Endothelial cell of umbilical vein (primary cell): ENCODE data around the gene PCDH8. TPM values are rescaled to one million over a fixed set of nuclear protein-coding genes. Genes with fewer than 3 reads are reported as not detected.

Experiments used
- BruUV-seq: library from RNA; stranded (reverse); fragments of 400-500 nt; replicated peaks from 2 replicates; lab custom pipeline; 2021; lab: Mats Ljungman, UMichigan
- CTCF ChIA-PET: fragments of 300-600, 350-600 bp; sonication (Branson Sonifier 250); formaldehyde crosslinking; loops from one replicate; lab custom pipeline; 2021; ENCODE audit warnings: antibody characterized with exemption, inconsistent platforms; lab: Charles Lee
- POLR2A ChIA-PET: fragments of 300-600, 350-600 bp; sonication (Branson Sonifier 250); formaldehyde crosslinking; loops from one replicate; lab custom pipeline; 2021; ENCODE audit warnings: antibody characterized with exemption, inconsistent platforms; lab: Charles Lee
- DNase-seq: peaks from one replicate; pipeline ENCODE4 v3.0.0-alpha.2; 2011; ENCODE audit warnings: low read depth, low spot score
- FAIRE-seq: peaks from 2 replicates; lab custom pipeline; 2011; peaks lifted over from hg19 to GRCh38; lab: Jason Lieb, UNC
- H2AFZ ChIP-seq: 2 replicates; pipeline ENCODE4 v1.6.0; 2012; ENCODE audit warnings: low read depth, low read length, control low read depth, inconsistent platforms
- H3K27ac ChIP-seq: 2 replicates; pipeline ENCODE4 v1.5.1; 2011; ENCODE audit warnings: low read depth, mild to moderate bottlenecking, control low read depth, low read length, moderate library complexity; ENCODE audit not compliant: insufficient read depth
- H3K27me3 ChIP-seq, 2 experiments: 2 replicates each; pipeline versions ENCODE4 v1.6.0 to v1.6.1; 2011; ENCODE audit warnings: low read length in 2 of 2, mixed read lengths in 1 of 2; ENCODE audit not compliant: control insufficient read depth in 2 of 2, insufficient read depth in 2 of 2
- H3K36me3 ChIP-seq, 2 experiments: 2 replicates in 1 of 2; 3 replicates in 1 of 2; pipeline ENCODE4 v1.5.1; 2011; ENCODE audit warnings: low read length in 2 of 2, mild to moderate bottlenecking in 1 of 2, moderate library complexity in 1 of 2; ENCODE audit not compliant: control insufficient read depth in 2 of 2, insufficient read depth in 2 of 2; ENCODE audit errors: extremely low read depth in 1 of 2
- H3K4me1 ChIP-seq: 3 replicates; pipeline ENCODE4 v1.5.1; 2011; ENCODE audit warnings: mild to moderate bottlenecking, low read length; ENCODE audit not compliant: control insufficient read depth, insufficient read depth; ENCODE audit errors: extremely low read depth
- H3K4me2 ChIP-seq: 2 replicates; pipeline ENCODE4 v1.6.1; 2011; ENCODE audit warnings: low read length, control low read depth, mixed read lengths; ENCODE audit not compliant: insufficient read depth
- H3K4me3 ChIP-seq, 3 experiments: fragments of 200-600 bp in 1 of 3; sonication (generic), shearing (Covaris generic) in 1 of 3; replicated peaks in 1 of 3; 2 replicates each; pipeline ENCODE4 v1.5.1; 2011 to 2016; ENCODE audit warnings: control low read depth in 3 of 3, low read length in 3 of 3, mild to moderate bottlenecking in 2 of 3, inconsistent platforms in 1 of 3, low read depth in 1 of 3, moderate library complexity in 1 of 3; ENCODE audit not compliant: insufficient read depth in 1 of 3
- H3K79me2 ChIP-seq: 2 replicates; pipeline ENCODE4 v1.6.0; 2012; ENCODE audit warnings: low read length, inconsistent platforms; ENCODE audit not compliant: control insufficient read depth, insufficient read depth
- H3K9ac ChIP-seq: replicated peaks from 2 replicates; pipeline ENCODE3; 2011; ENCODE audit warnings: low read length, control low read depth; ENCODE audit not compliant: insufficient read depth; ENCODE audit errors: extremely low read depth
- H3K9me1 ChIP-seq: replicated peaks from 3 replicates; pipeline ENCODE4 v1.6.0; 2011; ENCODE audit warnings: mild to moderate bottlenecking, low read length; ENCODE audit not compliant: control insufficient read depth, insufficient read depth; ENCODE audit errors: extremely low read depth
- H3K9me3 ChIP-seq: replicated peaks from 2 replicates; pipeline ENCODE4 v1.5.1; 2012; ENCODE audit warnings: low read length, inconsistent platforms; ENCODE audit not compliant: control insufficient read depth, insufficient read depth
- H4K20me1 ChIP-seq: replicated peaks from 2 replicates; pipeline ENCODE3; 2011; ENCODE audit warnings: mild to moderate bottlenecking, low read length; ENCODE audit not compliant: control insufficient read depth, insufficient read depth; ENCODE audit errors: extremely low read depth
- CTCF ChIP-seq, 2 donors: IDR thresholded peaks; 1 replicate in 1 of 2; 2 replicates in 1 of 2; pipeline ENCODE4 v1.5.1; 2011; ENCODE audit warnings: low read length in 2 of 2, mild to moderate bottlenecking in 2 of 2, moderate library complexity in 2 of 2, control low read depth in 1 of 2, inconsistent platforms in 1 of 2, low read depth in 1 of 2; ENCODE audit not compliant: insufficient read depth in 1 of 2; ENCODE audit errors: extremely low read depth in 1 of 2
- EZH2 ChIP-seq: IDR thresholded peaks from 2 replicates; pipeline ENCODE4 v1.6.1; 2012; ENCODE audit warnings: borderline replicate concordance, low read depth, mild to moderate bottlenecking, moderate library complexity, low read length, inconsistent platforms; ENCODE audit not compliant: severe bottlenecking
- FOS ChIP-seq: IDR thresholded peaks from 2 replicates; pipeline ENCODE4 v1.6.1; 2011; ENCODE audit warnings: mild to moderate bottlenecking, low read length, moderate library complexity, borderline replicate concordance; ENCODE audit not compliant: insufficient read depth
- GATA2 ChIP-seq: IDR thresholded peaks from 2 replicates; pipeline ENCODE4 v1.7.0; 2011; ENCODE audit warnings: low read depth, mild to moderate bottlenecking, moderate library complexity, mixed read lengths, low read length; ENCODE audit not compliant: insufficient read length, insufficient read depth
- JUN ChIP-seq: IDR thresholded peaks from 2 replicates; pipeline ENCODE4 v1.6.1; 2011; ENCODE audit warnings: borderline replicate concordance, low read depth; ENCODE audit not compliant: insufficient read length, insufficient read depth
- MAX ChIP-seq: IDR thresholded peaks from 2 replicates; pipeline ENCODE4 v1.6.1; 2011; ENCODE audit not compliant: insufficient read depth, insufficient read length
- MYC ChIP-seq: IDR thresholded peaks from one replicate; pipeline ENCODE4 v1.6.1; 2011; ENCODE audit warnings: mild to moderate bottlenecking, low read depth, low read length
- POLR2A ChIP-seq: IDR thresholded peaks from 2 replicates; pipeline ENCODE4 v1.6.1; 2012; ENCODE audit warnings: low read depth, mild to moderate bottlenecking, control low read depth, low read length
- POLR2AphosphoS5 ChIP-seq: IDR thresholded peaks from 2 replicates; pipeline ENCODE4 v1.6.1; 2012; ENCODE audit warnings: low read depth, mild to moderate bottlenecking, control low read depth, low read length, moderate library complexity; ENCODE audit not compliant: insufficient read depth
- dilution Hi-C: fragments of 300-500 bp; cut with MboI; formaldehyde crosslinking; loops from one replicate; pipeline ENCODE4 v1.15.0; 2019; ENCODE audit warnings: low sequenced_read_pairs; ENCODE audit not compliant: extremely low pct_ligation_motif_present
- intact Hi-C: fragments of 100-400 bp; cut with micrococcal nuclease; formaldehyde crosslinking; loops from one replicate; pipeline ENCODE4 v1.10.0; 2022
- polyA plus RNA-seq, 4 experiments: library from polyadenylated mRNA; depleted of rRNA in 3 of 4; stranded (reverse) in 3 of 4; unstranded in 1 of 4; fragments of >200 nt; gene quantifications; 2 replicates each; pipeline versions ENCODE4 v1.2.1 to v1.2.3, GENCODE V29; 2011 to 2012; ENCODE audit warnings: missing spikeins in 1 of 4
- total RNA-seq: library from RNA; stranded (reverse); gene quantifications from 2 replicates; pipeline ENCODE4 v1.2.3, GENCODE V29; 2021

PCDH8 gene
- total and polyA plus RNA-seq, 2 donors (not counting 3 experiments of a cell fraction or from before 2014, with no cell fraction given): not detected

GRCh38 chr13:52845334-52845761 lies 3.1 kb downstream of the PCDH8 start:
- no peak overlapping the region for H3K4me2 ChIP-seq
- peaks cover 46 to 71% of the 10 kb centered on the region in 2 experiments for H3K27me3 ChIP-seq
- H3K27ac ChIP-seq: no peak overlapping the region
- H3K9ac ChIP-seq: no peak overlapping the region
- TF ChIP-seq POLR2AphosphoS5 (no peak), EZH2 (no peak), MAX (no peak), CTCF (IDR thresholded peaks at IDR 0.05; ENCODE audit: extremely low read depth in 1 of 2, insufficient read depth in 1 of 2, low read depth in 1 of 2, low read length in 2 of 2) (no peak), POLR2A (no peak), GATA2 (no peak), JUN (no peak), MYC (no peak), FOS (no peak)
- no peaks in the 10 kb centered on the region for H3K36me3 ChIP-seq
- dilution Hi-C loops: no loop called here
- POLR2A ChIA-PET: no interaction called here
- intact Hi-C loops: no loop called here
- DNase-seq (no peak), FAIRE-seq (no peak)
- no peaks in the 10 kb centered on the region for H4K20me1 ChIP-seq
- CTCF ChIA-PET: interaction anchor here (0.8 to 2.3 kb wide), 13 partner anchors 10 to 382 kb away, joined by 3 to 24 read pairs (median 3); partner anchors contain the start of gene SUGT1
- H3K4me3 ChIP-seq: no peak overlapping the region
- H3K9me1 ChIP-seq: no peaks in the 10 kb centered on the region
- H2AFZ ChIP-seq: no peak overlapping the region
- H3K79me2 ChIP-seq: no peaks in the 10 kb centered on the region
- BruUV-seq: no TSS peak
- no peaks in the 10 kb centered on the region for H3K9me3 ChIP-seq
- no peaks in the 10 kb centered on the region for H3K4me1 ChIP-seq
